ENCODE data around the gene TMEM192.
A peak's percentile ranks its signal among the peaks of the same experiment; 100 is the strongest.
"Not testable (repeated sequence)": the region's sequence is repeated elsewhere in the genome, so short reads cannot be mapped to it uniquely, and the experiment has no call there.

Gene TMEM192

DNA sequence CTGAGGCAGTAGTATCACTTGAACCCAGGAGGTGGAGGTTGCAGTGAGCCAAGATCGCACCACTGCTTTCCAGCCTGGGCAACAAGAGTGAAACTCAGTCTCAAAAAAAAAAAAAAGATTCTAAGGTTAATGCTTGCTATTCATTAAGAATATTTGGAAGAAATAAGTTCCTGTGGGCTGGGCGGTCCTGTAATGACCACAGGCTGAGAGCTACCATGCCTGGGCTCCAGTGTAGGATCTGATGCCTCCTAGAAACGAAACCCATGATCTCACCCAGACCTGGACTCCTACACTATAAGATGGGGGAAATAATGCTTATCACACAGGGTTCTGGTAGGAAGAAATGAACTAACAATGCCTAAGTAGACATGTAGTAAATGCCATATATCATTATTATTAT is 17.8 kb downstream of the TMEM192 start:
- no peak overlapping the region for H3K9ac ChIP-seq (ENCODE audit: low read length)
- DNase-seq (ENCODE audit: low read depth), result no peak

GRCh38 chr4:165092187-165092586 is 20.5 kb downstream of the TMEM192 start:
- not testable (repeated sequence) for H3K27me3 ChIP-seq (replicated peaks; ENCODE audit: control insufficient read depth, insufficient read depth, low read length); H3K4me3 ChIP-seq (ENCODE audit: low read length); DNase-seq (ENCODE audit: low read depth); H3K4me1 ChIP-seq (ENCODE audit: control insufficient read depth, insufficient read depth, low read length); H3K9me3 ChIP-seq (ENCODE audit: control insufficient read depth, low read length); H3K9ac ChIP-seq (ENCODE audit: low read length)
- H3K36me3 ChIP-seq (ENCODE audit: control insufficient read depth, insufficient read depth, low read length, severe bottlenecking), result peaks cover 15% of the 10 kb centered on the region

More for the DNA sequence above, 17.8 kb downstream of the TMEM192 start:
- Histone ChIP-seq H3K27me3 (replicated peaks; ENCODE audit: control insufficient read depth, insufficient read depth, low read length) (no peaks in the 10 kb centered on the region), H3K36me3 (ENCODE audit: control insufficient read depth, insufficient read depth, low read length, severe bottlenecking) (peaks cover 5% of the 10 kb centered on the region), H3K4me1 (ENCODE audit: control insufficient read depth, insufficient read depth, low read length) (no peaks in the 10 kb centered on the region), H3K4me3 (ENCODE audit: low read length) (no peak overlapping the region), H3K9me3 (ENCODE audit: control insufficient read depth, low read length) (no peaks in the 10 kb centered on the region)

GRCh38 chr4:165088366-165088765 is 24.3 kb downstream of the TMEM192 start:
- H3K36me3 ChIP-seq (ENCODE audit: control insufficient read depth, insufficient read depth, low read length, severe bottlenecking), result peaks cover 26% of the 10 kb centered on the region
- no peak overlapping the region for H3K9ac ChIP-seq (ENCODE audit: low read length)
- no peak for DNase-seq (ENCODE audit: low read depth)
- H3K27me3 ChIP-seq (replicated peaks; ENCODE audit: control insufficient read depth, insufficient read depth, low read length), result no peaks in the 10 kb centered on the region
- H3K4me1 ChIP-seq (ENCODE audit: control insufficient read depth, insufficient read depth, low read length), result no peaks in the 10 kb centered on the region
- no peak overlapping the region for H3K4me3 ChIP-seq (ENCODE audit: low read length)
- no peaks in the 10 kb centered on the region for H3K9me3 ChIP-seq (ENCODE audit: control insufficient read depth, low read length)

DNA sequence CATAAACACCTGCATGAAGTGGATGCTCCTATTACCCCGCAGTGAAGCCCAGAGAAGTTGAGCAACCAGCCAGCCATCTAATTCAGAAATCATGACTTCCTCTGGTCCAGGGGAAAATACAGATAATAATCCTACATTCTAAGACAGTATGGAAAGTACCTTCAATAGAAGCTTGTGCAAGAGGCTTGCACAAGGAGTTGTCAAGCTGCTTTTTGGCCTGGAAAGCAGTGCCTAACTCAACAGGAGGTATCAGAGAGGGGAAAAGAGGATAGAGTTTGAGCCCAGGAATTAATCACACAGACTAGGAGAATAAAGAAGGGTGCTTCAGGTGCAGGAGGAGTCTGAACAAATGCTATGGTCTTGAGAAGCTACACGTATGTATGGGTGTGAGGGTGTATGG is 26.7 kb downstream of the TMEM192 start:
- Histone ChIP-seq H3K36me3 (ENCODE audit: control insufficient read depth, insufficient read depth, low read length, severe bottlenecking) (peaks cover 26% of the 10 kb centered on the region), H3K9me3 (ENCODE audit: control insufficient read depth, low read length) (no peaks in the 10 kb centered on the region), H3K9ac (ENCODE audit: low read length) (no peak overlapping the region), H3K27me3 (replicated peaks; ENCODE audit: control insufficient read depth, insufficient read depth, low read length) (no peaks in the 10 kb centered on the region), H3K4me1 (ENCODE audit: control insufficient read depth, insufficient read depth, low read length) (no peaks in the 10 kb centered on the region), H3K4me3 (ENCODE audit: low read length) (no peak overlapping the region)
- peak; percentile 12 for DNase-seq (ENCODE audit: low read depth)

GRCh38 chr4:165084787-165085186 is 27.9 kb downstream of the TMEM192 start:
- H3K36me3 ChIP-seq (ENCODE audit: control insufficient read depth, insufficient read depth, low read length, severe bottlenecking), result peaks cover 26% of the 10 kb centered on the region
- not testable (repeated sequence) for H3K9me3 ChIP-seq (ENCODE audit: control insufficient read depth, low read length); H3K27me3 ChIP-seq (replicated peaks; ENCODE audit: control insufficient read depth, insufficient read depth, low read length); DNase-seq (ENCODE audit: low read depth); H3K9ac ChIP-seq (ENCODE audit: low read length); H3K4me3 ChIP-seq (ENCODE audit: low read length); H3K4me1 ChIP-seq (ENCODE audit: control insufficient read depth, insufficient read depth, low read length)

GRCh38 chr4:165079476-165079875 is 33.2 kb downstream of the TMEM192 start:
- Histone ChIP-seq H3K9ac (ENCODE audit: low read length) (no peak overlapping the region), H3K9me3 (ENCODE audit: control insufficient read depth, low read length) (no peaks in the 10 kb centered on the region), H3K27me3 (replicated peaks; ENCODE audit: control insufficient read depth, insufficient read depth, low read length) (no peaks in the 10 kb centered on the region), H3K36me3 (ENCODE audit: control insufficient read depth, insufficient read depth, low read length, severe bottlenecking) (peaks cover 15% of the 10 kb centered on the region), H3K4me1 (ENCODE audit: control insufficient read depth, insufficient read depth, low read length) (no peaks in the 10 kb centered on the region), H3K4me3 (ENCODE audit: low read length) (no peak overlapping the region)
- DNase-seq (ENCODE audit: low read depth), result no peak

- no peaks in the 10 kb centered on the region for H3K4me1 ChIP-seq (ENCODE audit: control insufficient read depth, insufficient read depth, low read length)
- no peak overlapping the region for H3K4me3 ChIP-seq (ENCODE audit: low read length)
- H3K36me3 ChIP-seq (ENCODE audit: control insufficient read depth, insufficient read depth, low read length, severe bottlenecking), result peaks cover 13% of the 10 kb centered on the region
- H3K27me3 ChIP-seq (replicated peaks; ENCODE audit: control insufficient read depth, insufficient read depth, low read length), result no peaks in the 10 kb centered on the region
- no peak overlapping the region for H3K9ac ChIP-seq (ENCODE audit: low read length)
- no peak for DNase-seq (ENCODE audit: low read depth)
- H3K9me3 ChIP-seq (ENCODE audit: control insufficient read depth, low read length), result no peaks in the 10 kb centered on the region
These were observed 35.6 kb downstream of the TMEM192 start for GRCh38 chr4:165077034-165077578.

DNA sequence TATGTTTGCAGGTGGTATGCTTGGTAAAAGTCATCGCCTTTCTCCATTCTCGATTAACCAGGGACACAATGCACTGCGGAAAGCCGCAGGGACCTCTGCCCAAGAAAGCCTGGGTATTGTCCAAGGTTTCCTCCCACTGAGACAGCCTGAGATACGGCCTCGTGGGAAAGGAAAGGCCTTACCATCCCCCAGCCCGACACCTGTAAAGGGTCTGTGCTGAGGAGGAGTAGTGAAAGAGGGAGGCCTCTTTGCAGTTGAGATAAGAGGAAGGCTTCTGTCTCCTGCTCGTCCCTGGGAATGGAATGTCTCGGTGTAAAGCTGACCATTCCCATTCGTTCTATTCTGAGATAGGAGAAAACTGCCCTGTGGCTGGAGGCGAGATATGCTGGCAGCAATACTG is 39.3 kb downstream of the TMEM192 start:
- H3K9ac ChIP-seq (ENCODE audit: low read length); H3K27me3 ChIP-seq (replicated peaks; ENCODE audit: control insufficient read depth, insufficient read depth, low read length); H3K9me3 ChIP-seq (ENCODE audit: control insufficient read depth, low read length); H3K4me1 ChIP-seq (ENCODE audit: control insufficient read depth, insufficient read depth, low read length); H3K4me3 ChIP-seq (ENCODE audit: low read length); H3K36me3 ChIP-seq (ENCODE audit: control insufficient read depth, insufficient read depth, low read length, severe bottlenecking); DNase-seq (ENCODE audit: low read depth): not testable (repeated sequence)

GRCh38 chr4:165070560-165070959 is 42.1 kb downstream of the TMEM192 start:
- Histone ChIP-seq H3K4me1 (ENCODE audit: control insufficient read depth, insufficient read depth, low read length) (no peaks in the 10 kb centered on the region), H3K9ac (ENCODE audit: low read length) (no peak overlapping the region), H3K9me3 (ENCODE audit: control insufficient read depth, low read length) (no peaks in the 10 kb centered on the region), H3K27me3 (replicated peaks; ENCODE audit: control insufficient read depth, insufficient read depth, low read length) (no peaks in the 10 kb centered on the region), H3K4me3 (ENCODE audit: low read length) (no peak overlapping the region), H3K36me3 (ENCODE audit: control insufficient read depth, insufficient read depth, low read length, severe bottlenecking) (no peaks in the 10 kb centered on the region)
- DNase-seq (ENCODE audit: low read depth), result no peak

GRCh38 chr4:165060938-165061337 is 51.7 kb downstream of the TMEM192 start:
- DNase-seq (ENCODE audit: low read depth), result peak; percentile 6
- Histone ChIP-seq H3K27me3 (replicated peaks; ENCODE audit: control insufficient read depth, insufficient read depth, low read length) (no peaks in the 10 kb centered on the region), H3K9ac (ENCODE audit: low read length) (no peak overlapping the region), H3K9me3 (ENCODE audit: control insufficient read depth, low read length) (no peaks in the 10 kb centered on the region), H3K36me3 (ENCODE audit: control insufficient read depth, insufficient read depth, low read length, severe bottlenecking) (no peaks in the 10 kb centered on the region), H3K4me3 (ENCODE audit: low read length) (no peak overlapping the region), H3K4me1 (ENCODE audit: control insufficient read depth, insufficient read depth, low read length) (no peaks in the 10 kb centered on the region)

DNA sequence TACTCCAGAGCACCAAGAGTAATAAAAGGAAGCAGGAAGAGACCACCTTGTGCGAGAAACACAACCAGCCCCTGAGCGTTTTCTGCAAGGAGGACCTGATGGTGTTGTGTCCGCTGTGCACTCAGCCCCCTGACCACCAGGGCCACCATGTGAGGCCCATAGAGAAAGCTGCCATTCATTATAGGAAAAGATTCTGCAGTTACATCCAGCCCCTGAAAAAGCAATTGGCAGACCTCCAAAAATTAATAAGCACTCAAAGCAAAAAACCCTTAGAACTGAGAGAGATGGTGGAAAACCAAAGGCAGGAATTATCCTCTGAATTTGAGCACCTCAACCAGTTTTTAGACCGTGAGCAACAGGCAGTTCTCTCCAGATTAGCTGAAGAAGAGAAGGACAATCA is 53.3 kb downstream of the TMEM192 start:
- no peak overlapping the region for H3K9ac ChIP-seq (ENCODE audit: low read length)
- H3K9me3 ChIP-seq (ENCODE audit: control insufficient read depth, low read length), result no peaks in the 10 kb centered on the region
- no peak for DNase-seq (ENCODE audit: low read depth)
- no peaks in the 10 kb centered on the region for H3K27me3 ChIP-seq (replicated peaks; ENCODE audit: control insufficient read depth, insufficient read depth, low read length)
- H3K4me3 ChIP-seq (ENCODE audit: low read length), result no peak overlapping the region
- no peaks in the 10 kb centered on the region for H3K4me1 ChIP-seq (ENCODE audit: control insufficient read depth, insufficient read depth, low read length)
- no peaks in the 10 kb centered on the region for H3K36me3 ChIP-seq (ENCODE audit: control insufficient read depth, insufficient read depth, low read length, severe bottlenecking)

GRCh38 chr4:165058666-165059065 is 54.0 kb downstream of the TMEM192 start:
- Histone ChIP-seq H3K4me1 (ENCODE audit: control insufficient read depth, insufficient read depth, low read length) (no peaks in the 10 kb centered on the region), H3K36me3 (ENCODE audit: control insufficient read depth, insufficient read depth, low read length, severe bottlenecking) (no peaks in the 10 kb centered on the region), H3K27me3 (replicated peaks; ENCODE audit: control insufficient read depth, insufficient read depth, low read length) (no peaks in the 10 kb centered on the region), H3K4me3 (ENCODE audit: low read length) (no peak overlapping the region), H3K9ac (ENCODE audit: low read length) (no peak overlapping the region), H3K9me3 (ENCODE audit: control insufficient read depth, low read length) (no peaks in the 10 kb centered on the region)
- DNase-seq (ENCODE audit: low read depth), result no peak

Data from adipocyte (in vitro differentiated cells).